Measurements from ENCODE around the gene MRPL53.

DNA sequence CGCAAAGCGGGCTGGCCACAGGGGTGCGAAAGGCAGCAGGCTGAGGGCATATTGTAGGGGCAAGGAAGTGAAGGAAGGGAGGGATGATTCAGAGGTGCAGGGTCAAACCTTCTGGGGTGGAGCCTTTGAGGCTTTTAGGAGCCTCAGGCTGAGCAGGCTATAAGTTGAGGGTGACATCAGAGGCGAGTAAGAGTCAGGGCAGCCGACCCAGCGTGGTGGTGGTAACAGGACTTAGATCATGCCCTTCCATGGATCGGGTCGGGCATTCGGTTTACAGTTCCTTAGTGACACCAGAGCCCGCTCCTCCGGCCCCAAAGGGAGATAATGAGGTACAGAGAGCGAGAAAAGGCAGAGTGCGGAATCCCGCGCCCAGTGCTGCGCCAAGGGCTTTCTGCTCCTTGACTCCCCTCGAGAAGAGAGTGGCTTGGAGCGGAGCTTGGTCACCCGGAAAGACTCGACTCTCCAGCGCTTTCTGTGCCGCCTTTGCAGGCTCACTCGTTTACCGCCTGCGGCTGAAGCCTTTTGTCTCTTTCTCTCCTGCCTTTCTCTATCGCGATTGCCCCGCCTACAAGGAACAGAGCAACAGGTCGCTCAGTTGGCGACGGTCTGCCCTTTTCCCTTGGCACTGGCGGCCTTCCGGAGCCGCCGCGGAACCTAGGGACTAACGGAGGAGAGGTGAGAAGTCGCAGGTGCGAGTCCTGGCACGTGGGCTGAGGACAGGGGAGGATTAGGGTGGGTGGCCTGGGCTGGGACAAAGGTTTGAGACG lies 26.2 kb upstream of the MRPL53 start:
- TF ChIP-seq EZH2 (IDR thresholded peaks at IDR 0.05; ENCODE audit: insufficient read depth, poor library complexity, severe bottlenecking) = peak; percentile 40
- TF ChIP-seq EZH2phosphoT487 (IDR thresholded peaks at IDR 0.05; ENCODE audit: insufficient read depth, low read depth) = 0 out of 2 replicates have a peak, but pooled peaks have one; percentile 25

Measured in GM23248 (cell line).